Measurements from ENCODE around the gene NEK10. TPM values are rescaled to one million over a fixed set of nuclear protein-coding genes. Genes with fewer than 3 reads are reported as not detected.

Gene NEK10
- total and polyA plus RNA-seq, 12 donors: 0.16 to 4.8 (median 0.65) TPM

DNA sequence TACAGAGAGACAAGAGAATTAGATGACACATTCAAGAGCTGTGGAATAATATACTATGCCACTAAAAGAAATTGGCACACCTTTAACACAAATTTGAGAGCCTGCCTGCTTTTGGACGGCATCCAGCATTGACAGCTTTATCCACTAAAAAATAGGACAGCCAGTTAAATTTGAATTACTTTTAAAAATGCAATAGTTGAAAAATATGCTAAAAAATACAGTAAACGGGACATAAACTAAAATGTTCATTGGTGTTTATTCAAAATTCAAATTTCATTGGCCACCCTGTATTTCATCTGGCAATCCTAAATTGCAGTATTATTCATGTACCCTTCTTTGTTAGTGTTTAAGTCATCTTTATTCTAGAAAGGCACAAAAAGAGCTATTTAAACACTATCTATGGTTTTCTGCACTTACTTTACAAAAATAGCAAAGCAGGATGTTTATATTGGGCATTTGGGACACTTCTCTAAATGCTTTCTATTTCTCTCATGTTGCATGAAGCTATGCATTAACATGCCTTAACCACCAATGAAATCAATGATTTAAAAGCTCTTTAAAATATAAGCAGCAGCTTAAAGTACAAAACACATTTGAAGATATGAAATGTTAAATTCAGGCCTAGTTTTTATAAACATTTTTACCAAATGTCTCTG is 160.1 kb downstream of the NEK10 start:
- Histone ChIP-seq H3K4me3 (no peak overlapping the region), H3K36me3 (replicated peaks in 1 of 2) (no peaks in the 10 kb centered on the region), H3K27ac (no peak overlapping the region), H3K9me3 (replicated peaks in 1 of 3) (no peaks in the 10 kb centered on the region), H3K4me1 (replicated peaks in 1 of 2) (no peaks in the 10 kb centered on the region), H3K27me3 (no peaks in the 10 kb centered on the region)
- no peak for DNase-seq
- intact Hi-C loops (cut with DNase I): no loop called here
- WGBS, 4 donors: 73 to 79% (median 77%) methylated on average over 2 of the region's 2 CpGs
- TF ChIP-seq, protein P1, sequence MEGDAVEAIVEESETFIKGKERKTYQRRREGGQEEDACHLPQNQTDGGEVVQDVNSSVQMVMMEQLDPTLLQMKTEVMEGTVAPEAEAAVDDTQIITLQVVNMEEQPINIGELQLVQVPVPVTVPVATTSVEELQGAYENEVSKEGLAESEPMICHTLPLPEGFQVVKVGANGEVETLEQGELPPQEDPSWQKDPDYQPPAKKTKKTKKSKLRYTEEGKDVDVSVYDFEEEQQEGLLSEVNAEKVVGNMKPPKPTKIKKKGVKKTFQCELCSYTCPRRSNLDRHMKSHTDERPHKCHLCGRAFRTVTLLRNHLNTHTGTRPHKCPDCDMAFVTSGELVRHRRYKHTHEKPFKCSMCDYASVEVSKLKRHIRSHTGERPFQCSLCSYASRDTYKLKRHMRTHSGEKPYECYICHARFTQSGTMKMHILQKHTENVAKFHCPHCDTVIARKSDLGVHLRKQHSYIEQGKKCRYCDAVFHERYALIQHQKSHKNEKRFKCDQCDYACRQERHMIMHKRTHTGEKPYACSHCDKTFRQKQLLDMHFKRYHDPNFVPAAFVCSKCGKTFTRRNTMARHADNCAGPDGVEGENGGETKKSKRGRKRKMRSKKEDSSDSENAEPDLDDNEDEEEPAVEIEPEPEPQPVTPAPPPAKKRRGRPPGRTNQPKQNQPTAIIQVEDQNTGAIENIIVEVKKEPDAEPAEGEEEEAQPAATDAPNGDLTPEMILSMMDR (IDR thresholded peaks at IDR 0.05): no peak
- no peak for TF ChIP-seq POLR2A (IDR thresholded peaks at IDR 0.05)

DNA sequence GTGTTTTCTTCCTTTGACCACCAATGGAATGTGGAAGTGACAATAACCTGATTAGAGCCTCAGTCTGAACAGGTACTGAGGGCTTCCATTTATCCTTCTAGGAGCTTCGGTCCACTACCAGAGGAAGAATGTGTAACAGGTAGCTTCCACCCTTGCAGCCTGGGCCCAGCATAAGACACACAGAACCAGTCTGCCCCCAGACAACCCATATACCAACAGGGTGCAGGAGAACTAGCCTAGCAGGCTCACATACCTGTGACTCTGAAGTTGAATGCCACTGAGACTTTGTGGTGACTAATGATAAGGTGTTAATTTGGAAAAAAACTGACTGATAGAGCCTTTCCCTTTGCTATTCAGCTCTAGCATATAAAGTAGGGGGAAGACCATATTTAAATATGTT is 166.2 kb downstream of the NEK10 start:
- WGBS, 4 donors: 86 to 100% (median 91%) methylated on average over 1 of the region's 1 CpG
- intact Hi-C loops (cut with DNase I): no loop called here
- DNase-seq: no peak
- Histone ChIP-seq H3K4me1 (replicated peaks in 1 of 2) (no peaks in the 10 kb centered on the region), H3K9me3 (replicated peaks in 1 of 3) (no peaks in the 10 kb centered on the region), H3K27me3 (no peaks in the 10 kb centered on the region), H3K36me3 (replicated peaks in 1 of 2) (no peaks in the 10 kb centered on the region), H3K4me3 (no peak overlapping the region), H3K27ac (no peak overlapping the region)
- TF ChIP-seq, protein P1 (IDR thresholded peaks at IDR 0.05): no peak
- no peak for TF ChIP-seq POLR2A (IDR thresholded peaks at IDR 0.05)

DNA sequence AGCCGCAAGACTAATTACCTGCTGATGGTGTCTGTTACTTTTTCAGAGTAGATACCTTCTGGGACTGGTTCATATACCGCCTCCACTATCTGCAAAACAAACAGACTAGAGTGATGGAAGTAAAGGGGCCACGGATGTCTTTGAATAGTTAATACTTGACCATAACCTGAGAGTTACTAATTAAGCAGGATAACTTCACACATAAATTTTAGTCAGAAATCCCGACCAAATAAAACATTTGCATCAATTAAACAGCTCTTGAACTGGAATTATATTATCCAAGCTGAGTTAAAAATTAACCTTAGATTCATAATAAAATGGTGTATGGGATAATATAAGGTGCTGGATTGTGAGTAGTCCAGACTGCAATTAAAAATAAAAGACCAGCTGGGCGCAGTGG is 167.7 kb downstream of the NEK10 start:
- intact Hi-C loops (cut with DNase I): no loop called here
- WGBS, 4 donors: 73 to 77% (median 74%) methylated on average over 5 of the region's 5 CpGs
- no peak for DNase-seq
- no peak overlapping the region for H3K4me3 ChIP-seq
- H3K36me3 ChIP-seq (replicated peaks in 1 of 2): no peaks in the 10 kb centered on the region
- H3K27ac ChIP-seq: no peak overlapping the region
- no peaks in the 10 kb centered on the region for H3K9me3 ChIP-seq (replicated peaks in 1 of 3)
- TF ChIP-seq, protein P1 (IDR thresholded peaks at IDR 0.05): no peak
- TF ChIP-seq POLR2A (IDR thresholded peaks at IDR 0.05): no peak
- no peaks in the 10 kb centered on the region for H3K4me1 ChIP-seq (replicated peaks in 1 of 2)
- no peaks in the 10 kb centered on the region for H3K27me3 ChIP-seq

DNA sequence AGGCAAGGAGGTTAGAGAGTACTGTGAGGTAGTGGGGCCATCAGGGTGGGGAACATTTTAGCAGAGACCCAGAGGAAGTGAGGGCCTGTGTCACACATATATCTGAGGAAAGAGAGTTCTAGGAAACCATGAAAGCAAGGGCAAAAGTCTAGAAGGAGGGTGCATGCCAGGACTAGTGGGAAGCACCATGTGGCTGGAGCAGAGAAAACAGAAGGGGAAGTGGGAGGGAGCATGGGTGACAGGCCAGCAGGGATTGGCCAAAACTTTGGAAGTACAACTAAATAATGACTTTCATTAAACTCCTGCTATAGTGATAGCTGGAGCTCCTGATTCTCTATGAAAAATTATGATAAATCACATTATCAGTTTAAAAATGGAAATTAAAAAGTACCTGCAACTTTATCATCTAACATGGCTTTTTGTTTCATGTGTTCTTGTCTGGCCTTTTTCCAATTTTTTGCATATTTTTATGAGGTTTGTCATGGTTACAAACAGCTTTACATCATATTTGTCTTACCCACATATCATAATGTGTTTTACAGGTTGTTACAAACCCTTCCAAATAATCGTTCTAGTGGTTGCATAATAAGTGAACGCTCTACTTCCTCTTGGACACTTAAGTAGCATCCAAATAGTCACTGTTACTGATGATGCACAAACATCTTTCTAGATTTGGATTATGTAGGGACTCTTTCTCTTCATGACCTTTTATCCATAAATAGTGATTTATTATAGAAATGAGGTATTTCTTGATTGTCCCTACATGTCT is 168.3 kb downstream of the NEK10 start:
- Histone ChIP-seq H3K4me1 (replicated peaks in 1 of 2) (no peaks in the 10 kb centered on the region), H3K27ac (no peak overlapping the region), H3K36me3 (replicated peaks in 1 of 2) (no peaks in the 10 kb centered on the region), H3K4me3 (no peak overlapping the region), H3K27me3 (no peaks in the 10 kb centered on the region), H3K9me3 (replicated peaks in 1 of 3) (no peaks in the 10 kb centered on the region)
- 66 to 74% (median 72%) methylated on average over 2 of the region's 2 CpGs for WGBS, 4 donors
- TF ChIP-seq POLR2A (IDR thresholded peaks at IDR 0.05): no peak
- TF ChIP-seq, protein P1 (IDR thresholded peaks at IDR 0.05): no peak
- intact Hi-C loops (cut with DNase I): no loop called here
- no peak for DNase-seq

All from adrenal gland (tissue), 12 donors.